Neural cell (in vitro differentiated cells): ENCODE measurements around the gene NOPCHAP1. TPM values are rescaled to one million over a fixed set of nuclear protein-coding genes. Genes with fewer than 3 reads are reported as not detected.

ENCODE experiments used
- H2AFZ ChIP-seq: fragments of 200-600, 300-800 bp; sonication (generic), shearing (Covaris generic); 2 replicates; pipeline ENCODE4 v1.6.0; 2014; ENCODE audit warnings: low read depth, mild to moderate bottlenecking, antibody characterized with exemption, low read length, moderate library complexity
- H3F3A ChIP-seq: fragments of 200-600 bp; shearing (Covaris generic); 2 replicates; pipeline ENCODE4 v1.6.1; 2016; ENCODE audit warnings: mild to moderate bottlenecking, moderate library complexity, mixed read lengths, antibody characterized with exemption, low read length; ENCODE audit not compliant: insufficient read depth, poor library complexity, severe bottlenecking
- H3K27ac ChIP-seq: fragments of 200-600, 300-800 bp; sonication (generic), shearing (Covaris generic); 2 replicates; pipeline ENCODE4 v1.5.1; 2014; ENCODE audit warnings: mild to moderate bottlenecking, low read length, moderate library complexity
- H3K27me3 ChIP-seq: fragments of 300-800, 200-600 bp; sonication (generic), shearing (Covaris generic); 2 replicates; pipeline ENCODE4 v1.6.0; 2014; ENCODE audit warnings: mild to moderate bottlenecking, low read depth, low read length, moderate library complexity; ENCODE audit not compliant: insufficient read depth
- H3K36me3 ChIP-seq: fragments of 300-800, 200-600 bp; sonication (generic), shearing (Covaris generic); 2 replicates; pipeline ENCODE4 v1.5.1; 2014; ENCODE audit warnings: mild to moderate bottlenecking, antibody characterized with exemption, low read length, moderate library complexity; ENCODE audit not compliant: insufficient read depth
- H3K4me2 ChIP-seq: fragments of 300-800, 200-600 bp; sonication (generic), shearing (Covaris generic); 2 replicates; pipeline ENCODE4 v1.6.0; 2014; ENCODE audit warnings: mild to moderate bottlenecking, low read length
- H3K4me3 ChIP-seq: fragments of 300-800, 200-600 bp; sonication (generic), shearing (Covaris generic); 2 replicates; pipeline ENCODE4 v1.5.1; 2014; ENCODE audit warnings: mild to moderate bottlenecking, low read length, moderate library complexity
- H3K79me2 ChIP-seq: fragments of 200-600 bp; shearing (Covaris generic); replicated peaks from 2 replicates; pipeline ENCODE4 v1.6.0; 2014; ENCODE audit warnings: mild to moderate bottlenecking, low read length, moderate library complexity; ENCODE audit not compliant: insufficient read depth
- H3K9ac ChIP-seq: fragments of 300-800, 200-600 bp; sonication (generic), shearing (Covaris generic); 2 replicates; pipeline ENCODE4 v1.6.1; 2016; ENCODE audit warnings: mild to moderate bottlenecking, low read length, mixed read lengths
- H3K9me2 ChIP-seq: fragments of 200-600 bp; shearing (Covaris generic); 2 replicates; pipeline ENCODE4 v1.6.1; 2016; ENCODE audit warnings: mild to moderate bottlenecking, low read length, mixed read lengths; ENCODE audit not compliant: insufficient read depth
- H3K9me3 ChIP-seq: fragments of 200-600, 300-800 bp; sonication (generic), shearing (Covaris generic); 2 replicates; pipeline ENCODE4 v1.6.1; 2016; ENCODE audit warnings: mild to moderate bottlenecking, mixed run types, low read length, moderate library complexity, mixed read lengths
- H4K20me1 ChIP-seq: fragments of 200-600 bp; shearing (Covaris generic); 2 replicates; pipeline ENCODE4 v1.6.1; 2016; ENCODE audit warnings: mild to moderate bottlenecking, mixed run types; ENCODE audit not compliant: insufficient read depth
- EP300 ChIP-seq: fragments of 450-650 bp; conservative IDR thresholded peaks from 2 replicates; pipeline ENCODE4 v1.6.1; 2014; ENCODE audit warnings: antibody characterized with exemption, mild to moderate bottlenecking, moderate library complexity; ENCODE audit not compliant: poor library complexity, severe bottlenecking
- EZH2 ChIP-seq: fragments of 200-600, 300-800 bp; shearing (Covaris generic), sonication (generic); IDR thresholded peaks from 2 replicates; pipeline ENCODE4 v1.6.1; 2014; ENCODE audit warnings: antibody characterized with exemption, low read length, borderline replicate concordance, mild to moderate bottlenecking; ENCODE audit not compliant: insufficient read depth, poor library complexity, severe bottlenecking
- MXI1 ChIP-seq: fragments of 450-650 bp; conservative IDR thresholded peaks from 2 replicates; pipeline ENCODE4 v1.6.1; 2014; ENCODE audit warnings: antibody characterized with exemption, mild to moderate bottlenecking; ENCODE audit not compliant: poor library complexity, severe bottlenecking
- POLR2AphosphoS5 ChIP-seq: IDR thresholded peaks from 2 replicates; pipeline ENCODE4 v1.6.1; 2012
- SMC3 ChIP-seq: fragments of 450-650 bp; conservative IDR thresholded peaks from 2 replicates; pipeline ENCODE4 v1.6.1; 2014; ENCODE audit warnings: antibody characterized with exemption, mild to moderate bottlenecking, moderate library complexity; ENCODE audit not compliant: poor library complexity
- TAF1 ChIP-seq: IDR thresholded peaks from 2 replicates; pipeline ENCODE4 v1.6.1; 2012; ENCODE audit warnings: low read depth
- polyA plus RNA-seq: library from polyadenylated mRNA; depleted of rRNA; stranded (reverse); fragments of >200 nt; gene quantifications from 2 replicates; pipeline ENCODE4 v1.2.3, GENCODE V29; 2014
- TF ChIP-seq, protein P1 (sequence below): fragments of 450-650 bp; IDR thresholded peaks from 2 replicates; pipeline ENCODE4 v1.5.1; 2014; ENCODE audit warnings: antibody characterized with exemption, mild to moderate bottlenecking, moderate library complexity; ENCODE audit not compliant: poor library complexity, severe bottlenecking
- TF ChIP-seq, protein P2 (sequence below): IDR thresholded peaks from 2 replicates; pipeline ENCODE4 v1.6.1; 2012; ENCODE audit warnings: borderline replicate concordance

NOPCHAP1 gene
- polyA plus RNA-seq, 1 donor from 2014 or later: 12.0 TPM

DNA sequence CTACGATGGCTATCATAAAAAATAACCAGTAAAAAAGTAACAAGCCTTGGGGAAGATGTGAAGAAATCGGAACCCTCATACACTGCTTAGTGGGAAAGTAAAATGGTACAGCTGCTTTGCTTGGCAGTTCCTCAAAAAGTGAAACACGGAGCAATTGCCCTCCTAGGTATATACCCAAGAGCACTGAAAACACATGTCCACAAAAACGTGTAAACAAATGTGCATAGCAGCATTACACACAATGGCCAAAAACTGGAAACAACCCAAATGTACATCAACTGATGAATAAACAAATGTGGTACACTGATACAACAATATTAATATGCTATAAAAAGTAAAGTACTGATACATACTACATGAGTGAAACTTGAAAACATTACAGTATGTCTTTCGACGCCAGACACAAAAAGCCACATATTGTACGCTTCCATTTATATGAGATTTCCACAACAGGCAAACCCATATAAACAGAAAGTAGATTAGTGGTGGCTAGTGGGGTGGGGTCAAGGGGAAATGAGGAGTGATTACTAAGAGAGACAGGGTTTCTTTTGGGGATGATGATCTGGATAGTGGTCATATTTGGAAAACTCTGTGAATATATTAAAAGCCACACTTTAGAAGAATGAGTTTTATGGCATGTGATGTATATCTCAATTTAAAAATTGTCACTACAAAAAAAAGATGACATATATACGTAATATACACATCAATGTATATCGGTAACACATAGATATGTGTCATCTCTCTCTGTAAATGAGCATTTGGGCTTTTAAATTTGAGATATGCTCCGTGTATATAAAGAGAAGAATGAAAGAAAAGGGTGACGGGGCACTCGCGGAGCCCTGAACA, 29.0 kb upstream of the NOPCHAP1 start:
- Histone ChIP-seq H3K4me3 (peak overlapping the region; percentile 78), H3K36me3 (no peaks in the 10 kb centered on the region), H3K27ac (no peak overlapping the region), H3K4me2 (peak overlapping the region; percentile 85), H3K9me3 (no peaks in the 10 kb centered on the region), H3K79me2 (peaks cover 11% of the 10 kb centered on the region), H2AFZ (peak overlapping the region; percentile 35), H3F3A (no peaks in the 10 kb centered on the region), H3K9ac (peak overlapping the region; percentile 81), H3K27me3 (no peaks in the 10 kb centered on the region), H3K9me2 (no peaks in the 10 kb centered on the region), H4K20me1 (no peaks in the 10 kb centered on the region)
- TF ChIP-seq SMC3: no peak
- no peak for TF ChIP-seq MXI1
- TF ChIP-seq EP300: no peak
- TF ChIP-seq, protein P1, sequence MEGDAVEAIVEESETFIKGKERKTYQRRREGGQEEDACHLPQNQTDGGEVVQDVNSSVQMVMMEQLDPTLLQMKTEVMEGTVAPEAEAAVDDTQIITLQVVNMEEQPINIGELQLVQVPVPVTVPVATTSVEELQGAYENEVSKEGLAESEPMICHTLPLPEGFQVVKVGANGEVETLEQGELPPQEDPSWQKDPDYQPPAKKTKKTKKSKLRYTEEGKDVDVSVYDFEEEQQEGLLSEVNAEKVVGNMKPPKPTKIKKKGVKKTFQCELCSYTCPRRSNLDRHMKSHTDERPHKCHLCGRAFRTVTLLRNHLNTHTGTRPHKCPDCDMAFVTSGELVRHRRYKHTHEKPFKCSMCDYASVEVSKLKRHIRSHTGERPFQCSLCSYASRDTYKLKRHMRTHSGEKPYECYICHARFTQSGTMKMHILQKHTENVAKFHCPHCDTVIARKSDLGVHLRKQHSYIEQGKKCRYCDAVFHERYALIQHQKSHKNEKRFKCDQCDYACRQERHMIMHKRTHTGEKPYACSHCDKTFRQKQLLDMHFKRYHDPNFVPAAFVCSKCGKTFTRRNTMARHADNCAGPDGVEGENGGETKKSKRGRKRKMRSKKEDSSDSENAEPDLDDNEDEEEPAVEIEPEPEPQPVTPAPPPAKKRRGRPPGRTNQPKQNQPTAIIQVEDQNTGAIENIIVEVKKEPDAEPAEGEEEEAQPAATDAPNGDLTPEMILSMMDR: no peak
- no peak for TF ChIP-seq TAF1
- no peak for TF ChIP-seq POLR2AphosphoS5
- TF ChIP-seq EZH2: no peak
- TF ChIP-seq, protein P2, sequence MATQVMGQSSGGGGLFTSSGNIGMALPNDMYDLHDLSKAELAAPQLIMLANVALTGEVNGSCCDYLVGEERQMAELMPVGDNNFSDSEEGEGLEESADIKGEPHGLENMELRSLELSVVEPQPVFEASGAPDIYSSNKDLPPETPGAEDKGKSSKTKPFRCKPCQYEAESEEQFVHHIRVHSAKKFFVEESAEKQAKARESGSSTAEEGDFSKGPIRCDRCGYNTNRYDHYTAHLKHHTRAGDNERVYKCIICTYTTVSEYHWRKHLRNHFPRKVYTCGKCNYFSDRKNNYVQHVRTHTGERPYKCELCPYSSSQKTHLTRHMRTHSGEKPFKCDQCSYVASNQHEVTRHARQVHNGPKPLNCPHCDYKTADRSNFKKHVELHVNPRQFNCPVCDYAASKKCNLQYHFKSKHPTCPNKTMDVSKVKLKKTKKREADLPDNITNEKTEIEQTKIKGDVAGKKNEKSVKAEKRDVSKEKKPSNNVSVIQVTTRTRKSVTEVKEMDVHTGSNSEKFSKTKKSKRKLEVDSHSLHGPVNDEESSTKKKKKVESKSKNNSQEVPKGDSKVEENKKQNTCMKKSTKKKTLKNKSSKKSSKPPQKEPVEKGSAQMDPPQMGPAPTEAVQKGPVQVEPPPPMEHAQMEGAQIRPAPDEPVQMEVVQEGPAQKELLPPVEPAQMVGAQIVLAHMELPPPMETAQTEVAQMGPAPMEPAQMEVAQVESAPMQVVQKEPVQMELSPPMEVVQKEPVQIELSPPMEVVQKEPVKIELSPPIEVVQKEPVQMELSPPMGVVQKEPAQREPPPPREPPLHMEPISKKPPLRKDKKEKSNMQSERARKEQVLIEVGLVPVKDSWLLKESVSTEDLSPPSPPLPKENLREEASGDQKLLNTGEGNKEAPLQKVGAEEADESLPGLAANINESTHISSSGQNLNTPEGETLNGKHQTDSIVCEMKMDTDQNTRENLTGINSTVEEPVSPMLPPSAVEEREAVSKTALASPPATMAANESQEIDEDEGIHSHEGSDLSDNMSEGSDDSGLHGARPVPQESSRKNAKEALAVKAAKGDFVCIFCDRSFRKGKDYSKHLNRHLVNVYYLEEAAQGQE: no peak

DNA sequence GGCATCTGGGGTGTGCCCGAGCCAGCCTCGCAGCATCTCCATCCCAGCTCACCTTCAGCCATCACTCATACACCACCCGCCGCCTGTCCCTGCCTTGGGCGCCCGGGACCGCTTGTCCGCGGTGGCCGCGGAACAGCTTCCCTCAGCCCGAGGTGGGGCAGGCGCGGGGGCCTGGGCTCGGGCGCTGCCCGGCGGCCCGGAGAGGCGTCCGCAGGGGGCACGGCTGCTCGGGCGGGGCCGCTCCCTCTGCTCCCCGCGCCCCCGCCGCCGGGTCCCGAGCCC, 28.5 kb upstream of the NOPCHAP1 start:
- peak overlapping the region; percentile 85 for H3K4me2 ChIP-seq
- peak overlapping the region; percentile 80 for H2AFZ ChIP-seq
- no peaks in the 10 kb centered on the region for H3K27me3 ChIP-seq
- peaks cover 11% of the 10 kb centered on the region for H3K79me2 ChIP-seq
- no peaks in the 10 kb centered on the region for H4K20me1 ChIP-seq
- H3K36me3 ChIP-seq: no peaks in the 10 kb centered on the region
- peak overlapping the region; percentile 56 for H3K27ac ChIP-seq
- H3K9me3 ChIP-seq: no peaks in the 10 kb centered on the region
- TF ChIP-seq, protein P2: no peak
- TF ChIP-seq EP300: peak; percentile 12
- no peaks in the 10 kb centered on the region for H3K9me2 ChIP-seq
- H3F3A ChIP-seq: no peaks in the 10 kb centered on the region
- H3K4me3 ChIP-seq: peak overlapping the region; percentile 78
- H3K9ac ChIP-seq: peak overlapping the region; percentile 81
